Keratinocyte (primary cell): Measurements from ENCODE around the gene RC3H2.

Source experiments
- CTCF ChIP-seq, 3 experiments: IDR thresholded peaks in 1 of 3; conservative IDR thresholded peaks in 1 of 3; optimal IDR thresholded peaks in 1 of 3; 2 replicates in 2 of 3; 3 replicates in 1 of 3; pipeline versions ENCODE3 to v1.5.1; 2011; ENCODE audit warnings: low read length in 3 of 3, mild to moderate bottlenecking in 3 of 3, moderate library complexity in 2 of 3, control low read depth in 1 of 3, inconsistent platforms in 1 of 3; ENCODE audit not compliant: insufficient read depth in 2 of 3; ENCODE audit errors: extremely low read depth in 1 of 3
- EZH2 ChIP-seq: IDR thresholded peaks from one replicate; pipeline ENCODE4 v1.6.1; 2012; ENCODE audit warnings: inconsistent platforms, mild to moderate bottlenecking, low read length, moderate library complexity

GRCh38 chr9:122900791-122901190, 4.4 kb downstream of the RC3H2 start:
- TF ChIP-seq CTCF (optimal IDR thresholded peaks at IDR 0.05 in 1 of 3, IDR thresholded peaks at IDR 0.05 in 1 of 3, conservative IDR thresholded peaks at IDR 0.05 in 1 of 3; ENCODE audit: extremely low read depth in 1 of 3, insufficient read depth in 2 of 3, low read length in 3 of 3) (no peak), EZH2 (no peak)
